ENCODE data around the gene SH3GL3.

SH3GL3 gene, protein sequence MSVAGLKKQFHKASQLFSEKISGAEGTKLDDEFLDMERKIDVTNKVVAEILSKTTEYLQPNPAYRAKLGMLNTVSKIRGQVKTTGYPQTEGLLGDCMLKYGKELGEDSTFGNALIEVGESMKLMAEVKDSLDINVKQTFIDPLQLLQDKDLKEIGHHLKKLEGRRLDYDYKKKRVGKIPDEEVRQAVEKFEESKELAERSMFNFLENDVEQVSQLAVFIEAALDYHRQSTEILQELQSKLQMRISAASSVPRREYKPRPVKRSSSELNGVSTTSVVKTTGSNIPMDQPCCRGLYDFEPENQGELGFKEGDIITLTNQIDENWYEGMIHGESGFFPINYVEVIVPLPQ

DNA sequence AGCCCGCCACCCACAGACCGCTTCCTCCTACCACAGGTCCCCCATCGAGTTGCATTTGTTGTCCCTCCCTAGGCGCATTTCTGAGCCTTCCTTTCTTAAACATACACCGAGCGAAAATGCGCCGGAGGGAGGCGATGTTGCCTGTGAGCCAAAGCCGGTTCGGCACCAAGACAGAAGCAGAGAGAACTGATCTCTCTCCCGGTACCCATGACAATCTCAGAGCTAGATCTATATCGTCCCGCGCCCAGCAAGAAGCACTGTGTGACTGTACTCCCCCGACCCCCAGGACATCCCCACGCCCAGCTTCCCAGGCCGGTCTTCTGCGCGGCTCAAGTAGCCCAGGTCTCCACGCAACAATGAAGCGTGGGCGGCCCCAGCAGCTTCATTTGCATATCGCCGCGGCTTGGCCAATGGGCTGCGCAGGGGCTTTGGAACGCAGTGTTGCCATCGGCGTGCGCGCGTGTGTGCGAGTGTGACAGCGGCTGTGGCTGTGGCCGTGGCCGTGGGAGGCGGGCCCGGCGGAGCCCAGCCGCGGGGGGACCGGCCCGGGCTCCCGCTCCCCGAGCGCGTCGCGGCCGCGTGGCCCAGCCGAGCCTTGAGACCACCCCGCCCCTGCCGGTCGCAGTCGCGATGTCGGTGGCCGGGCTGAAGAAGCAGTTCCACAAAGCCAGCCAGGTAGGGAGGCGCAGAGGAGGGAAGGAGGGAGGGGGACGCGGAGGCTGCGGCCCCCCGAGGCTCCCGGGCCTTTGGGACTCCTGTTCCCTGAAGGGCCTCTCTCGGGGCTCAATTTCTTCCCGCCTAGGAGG lies at the start of gene SH3GL3:
TSS of gene SH3GL3 (plus strand) at position 438 of the 806 bp plus-strand sequence. CDS start at position 631, 193 bp downstream.
- no peak for DNase-seq

GRCh38 chr15:83398626-83399025 lies 48.5 kb upstream of the SH3GL3 start:
- DNase-seq, result no peak

DNA sequence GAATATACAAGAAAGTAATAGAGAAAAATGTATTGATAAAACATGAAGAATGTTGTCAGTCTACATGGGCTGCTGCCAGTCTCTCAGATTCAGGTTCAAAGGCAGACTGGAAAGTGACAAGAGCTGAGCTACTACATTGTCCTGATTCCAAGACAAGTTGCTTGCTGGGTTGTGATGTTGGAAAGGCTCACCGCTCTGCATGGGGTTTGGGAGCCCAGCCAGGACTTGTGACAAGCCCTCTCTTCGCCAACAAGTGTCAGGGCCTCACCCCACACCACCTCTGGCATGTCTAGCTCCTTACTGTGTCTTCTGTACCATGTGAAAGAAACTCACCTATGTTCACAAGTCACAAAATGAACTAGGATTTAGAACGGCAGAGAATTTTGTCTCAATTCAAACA lies 43.0 kb upstream of the SH3GL3 start:
- DNase-seq, result no peak

GRCh38 chr15:83410532-83410931 lies 36.6 kb upstream of the SH3GL3 start:
- no peak for DNase-seq

GRCh38 chr15:83413054-83413719 lies 34.0 kb upstream of the SH3GL3 start:
- DNase-seq, result no peak

- DNase-seq, result no peak
Observed at GRCh38 chr15:83422081-83422480, 25.1 kb upstream of the SH3GL3 start.

DNA sequence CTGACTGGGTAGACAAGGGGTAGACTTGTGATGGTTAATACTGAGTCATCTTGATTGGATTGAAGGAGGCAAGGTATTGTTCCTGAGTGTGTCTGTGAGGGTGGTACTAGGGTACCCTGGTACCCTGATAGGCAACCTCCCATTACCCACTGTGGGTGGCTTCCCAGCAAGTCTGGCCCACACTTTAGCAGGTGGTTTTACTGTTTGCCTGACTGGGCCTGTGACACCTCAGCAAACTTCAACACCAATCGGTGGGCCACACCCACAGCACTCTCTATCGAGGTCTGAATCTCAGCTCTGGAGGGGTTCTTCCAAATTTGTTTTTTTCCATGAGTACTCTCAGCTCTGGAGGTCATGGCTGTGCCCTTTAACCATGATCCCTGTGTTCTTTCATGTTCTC lies 24.6 kb upstream of the SH3GL3 start:
- no peak for DNase-seq

DNA sequence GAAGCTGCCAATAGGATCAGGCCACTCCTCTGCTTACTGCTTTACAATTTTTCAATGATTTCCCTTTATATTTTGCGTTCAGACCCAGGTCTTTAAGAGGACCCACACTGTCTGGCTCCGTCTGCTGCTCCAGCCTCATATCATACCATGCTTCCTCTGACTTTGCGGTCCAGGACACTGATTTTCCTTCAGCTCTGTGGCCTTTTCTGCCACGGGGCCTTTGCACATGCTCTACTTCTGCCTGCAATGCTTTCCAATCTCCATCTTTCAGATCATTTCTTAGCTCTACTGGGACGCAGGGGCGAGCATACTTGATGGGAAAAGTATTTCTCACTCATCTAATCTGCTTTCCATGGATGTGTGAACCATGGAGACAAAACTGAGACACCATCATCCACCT lies 23.0 kb upstream of the SH3GL3 start:
- no peak for DNase-seq

DNA sequence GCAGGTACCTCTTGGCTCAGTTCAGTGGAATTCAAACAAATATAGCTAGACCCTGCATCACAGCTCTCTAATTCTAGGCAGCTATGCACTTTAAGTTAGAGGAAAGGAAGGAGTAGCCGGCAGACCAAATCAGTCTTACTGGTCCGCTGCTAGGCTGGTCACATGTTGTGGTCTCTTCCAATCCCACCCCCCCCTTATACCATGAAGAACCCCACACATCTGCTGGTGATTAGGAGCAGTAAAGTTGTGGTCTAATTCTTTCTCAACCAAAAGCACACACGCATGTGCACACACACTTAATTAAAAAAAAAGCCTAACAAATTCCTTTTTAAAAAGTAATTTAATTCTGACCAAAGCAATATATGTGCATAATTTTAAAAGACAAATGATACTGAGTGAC lies 16.7 kb upstream of the SH3GL3 start:
- no peak for DNase-seq

- DNase-seq, result no peak
Observed at GRCh38 chr15:83431521-83431920, 15.6 kb upstream of the SH3GL3 start.

GRCh38 chr15:83435202-83435601 lies 11.9 kb upstream of the SH3GL3 start:
- no peak for DNase-seq

DNA sequence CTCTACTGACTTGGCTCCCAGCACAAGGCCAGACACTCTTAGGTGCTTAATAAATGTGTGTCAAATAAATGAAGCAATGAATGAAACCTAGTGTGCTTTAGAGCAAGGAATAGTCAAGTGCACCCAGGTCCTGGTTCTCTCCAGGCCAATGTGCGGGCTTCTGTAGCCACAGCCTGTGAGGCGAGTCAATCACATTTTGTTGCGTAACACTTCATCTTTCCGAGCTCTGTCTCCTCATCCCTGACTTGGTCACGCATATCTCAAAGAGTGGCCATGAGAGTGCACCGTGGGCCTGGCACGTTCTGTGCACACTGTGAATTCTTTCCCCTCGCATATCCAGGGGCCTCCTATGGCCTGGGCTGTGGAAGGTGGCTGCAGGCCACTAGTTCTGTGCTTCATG lies 11.4 kb upstream of the SH3GL3 start:
- DNase-seq, result no peak

DNA sequence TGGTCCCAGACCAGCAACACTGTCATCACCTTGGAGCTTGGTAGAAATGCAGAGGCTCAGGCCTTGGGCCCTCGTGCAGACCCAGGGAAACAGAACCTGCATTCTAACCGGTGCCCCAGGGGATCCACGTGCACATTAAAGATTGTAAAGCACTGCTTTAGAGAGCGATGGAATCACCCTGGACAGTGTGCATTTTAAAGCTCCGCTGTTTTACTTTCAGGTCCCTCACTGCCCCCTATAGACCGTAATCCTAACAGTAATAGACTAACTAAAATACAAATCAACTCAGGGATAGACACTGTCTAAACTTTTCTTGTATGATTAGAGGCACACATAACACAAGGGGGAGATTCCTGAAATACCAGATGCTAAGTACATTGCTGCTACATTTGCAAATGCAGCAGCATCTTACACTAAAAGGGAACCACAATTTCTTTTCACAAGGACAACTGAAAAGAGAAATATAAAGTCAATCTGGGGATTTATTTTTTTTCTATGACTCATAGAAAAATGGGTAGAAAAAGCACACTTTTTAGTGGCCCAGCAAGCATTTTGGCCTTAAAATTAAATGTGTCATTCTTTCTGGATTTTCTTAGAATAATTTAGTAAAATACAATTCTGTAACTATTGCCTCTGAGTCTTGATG lies 10.5 kb upstream of the SH3GL3 start:
- DNase-seq, result no peak

DNA sequence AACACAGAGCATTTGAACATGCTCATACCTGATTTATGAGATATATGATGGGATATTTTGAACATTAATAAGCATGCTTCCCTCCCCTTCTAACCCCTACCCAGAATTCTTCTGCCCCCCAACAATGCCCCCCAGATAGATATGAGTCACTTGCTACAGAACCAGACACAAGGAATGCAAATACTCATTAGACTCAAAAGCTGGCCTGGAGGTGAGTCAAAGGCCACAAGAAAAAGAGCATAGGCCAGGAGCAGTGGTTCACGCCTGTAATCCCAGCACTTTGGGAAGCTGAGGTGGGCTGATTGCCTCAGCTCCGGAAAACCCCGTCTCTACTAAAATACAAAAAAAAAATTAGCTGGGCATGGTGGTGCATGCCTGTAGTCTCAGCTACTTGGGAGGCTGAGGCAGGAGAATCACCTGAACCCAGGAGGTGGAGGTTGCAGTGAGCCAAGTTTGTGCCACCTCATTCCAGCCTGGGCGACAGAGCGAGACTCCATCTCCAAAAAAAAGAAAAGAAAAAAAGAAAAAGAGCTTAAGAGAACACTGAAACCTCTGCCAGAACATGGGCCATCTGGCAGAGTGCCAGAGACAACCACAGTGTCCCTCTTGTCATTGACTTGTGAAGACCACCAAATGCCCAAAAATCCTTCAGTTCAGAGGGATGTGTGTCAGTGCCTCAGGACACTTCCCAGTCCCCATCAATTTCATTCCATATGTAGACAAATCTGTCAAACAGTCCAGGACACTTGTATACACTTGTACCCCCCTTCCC lies 3.9 kb upstream of the SH3GL3 start:
- no peak for DNase-seq

- no peak for DNase-seq
Observed at GRCh38 chr15:83444936-83445335, 2.2 kb upstream of the SH3GL3 start.

- no peak for DNase-seq
Observed at GRCh38 chr15:83445643-83446042, 1.5 kb upstream of the SH3GL3 start.

DNA sequence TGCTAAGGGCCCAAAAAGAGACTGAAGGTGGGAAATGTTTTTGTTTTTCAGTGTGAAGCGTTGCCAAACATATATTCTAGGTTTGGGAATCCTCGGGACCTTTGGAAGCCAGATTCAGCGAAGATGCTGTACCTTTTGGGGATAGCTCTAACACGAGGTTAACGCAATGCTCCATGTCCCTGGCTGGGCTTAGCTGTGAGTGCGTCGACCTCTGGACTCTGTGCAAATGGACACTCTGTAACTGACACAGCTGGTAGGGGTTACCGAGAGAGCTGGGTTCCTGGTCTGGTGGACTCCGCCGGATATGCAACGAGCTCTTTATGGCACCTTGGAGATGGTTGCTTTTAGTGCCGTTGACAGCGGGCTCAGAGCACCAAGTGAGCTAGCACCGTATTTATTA lies 724 bp upstream of the SH3GL3 start:
- no peak for DNase-seq

- no peak for DNase-seq
Observed at GRCh38 chr15:83449250-83449671, 2.1 kb downstream of the SH3GL3 start.

GRCh38 chr15:83449937-83450506 lies 2.9 kb downstream of the SH3GL3 start:
- no peak for DNase-seq

GRCh38 chr15:83457149-83457548 lies 10.0 kb downstream of the SH3GL3 start:
- DNase-seq, result no peak

DNA sequence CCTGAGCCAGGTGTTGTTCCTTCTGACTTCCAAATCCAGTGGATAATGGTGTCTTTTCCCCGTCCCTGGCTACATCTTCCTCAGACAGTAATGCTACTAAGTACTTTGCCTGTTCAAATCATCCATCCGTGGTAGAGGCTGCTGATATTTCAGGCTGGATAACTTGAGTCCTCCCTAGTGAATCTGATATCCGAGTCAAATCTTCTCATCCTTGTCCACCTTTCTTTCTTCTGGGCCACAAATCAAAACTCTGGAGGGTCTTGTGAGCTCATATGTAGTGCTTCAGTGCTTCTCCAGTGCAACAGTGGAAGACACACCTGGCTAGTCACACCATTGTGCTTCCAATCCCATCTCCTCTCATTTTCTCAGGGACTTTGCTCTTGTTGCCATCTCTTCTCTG lies 11.2 kb downstream of the SH3GL3 start:
- DNase-seq, result no peak

- DNase-seq, result no peak
Observed at GRCh38 chr15:83462026-83462425, 14.9 kb downstream of the SH3GL3 start.

Measured in NCI-H2029 treated with DMSO at 0.1 percent for 48 hours (cell line).